ENCODE results near the gene SOX14. TPM values are rescaled to one million over a fixed set of nuclear protein-coding genes. Genes with fewer than 3 reads are reported as not detected.

Gene SOX14
- total and polyA plus RNA-seq, 2 experiments from 2014 or later: not detected

DNA sequence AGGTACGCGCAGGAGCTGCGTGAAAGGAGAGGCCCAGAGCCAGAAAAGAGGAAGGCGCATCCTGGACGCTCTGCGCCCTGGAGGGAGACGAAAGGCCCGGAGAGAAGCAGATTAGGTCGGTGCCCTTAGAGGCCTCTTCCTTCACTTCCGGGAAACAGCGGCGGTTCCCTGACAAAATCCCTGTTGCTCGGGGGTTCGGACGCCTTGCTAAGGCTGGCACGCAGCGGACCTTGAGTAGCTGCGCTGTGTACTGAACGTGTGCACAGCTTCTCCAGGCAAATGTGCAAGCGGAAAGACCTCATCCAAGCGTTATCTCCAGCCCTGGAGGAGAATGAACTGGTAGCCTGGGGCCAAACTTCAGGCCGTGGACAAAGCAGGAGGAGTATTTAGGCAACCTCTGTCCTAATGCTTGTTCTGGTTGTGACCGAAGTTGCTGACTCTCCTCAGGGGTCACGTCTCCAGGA, 3.0 kb upstream of the SOX14 start:
- H3K4me3 ChIP-seq: no peak overlapping the region
- H3K9ac ChIP-seq: no peak overlapping the region
- no peak for DNase-seq
- no peaks in the 10 kb centered on the region for H3F3A ChIP-seq (ENCODE audit: insufficient read depth)
- in situ Hi-C loops (cut with MboI): no loop called here
- TF ChIP-seq EZH2phosphoT487 (IDR thresholded peaks at IDR 0.05; ENCODE audit: insufficient read depth, low read depth) (no peak), EZH2 (IDR thresholded peaks at IDR 0.05; ENCODE audit: insufficient read depth, poor library complexity, severe bottlenecking) (no peak)
- H3K79me2 ChIP-seq (ENCODE audit: insufficient read depth): no peaks in the 10 kb centered on the region
- no peak overlapping the region for H2AFZ ChIP-seq
- H3K36me3 ChIP-seq (ENCODE audit: low read depth): no peaks in the 10 kb centered on the region
- peaks cover 55% of the 10 kb centered on the region for H3K27me3 ChIP-seq (replicated peaks; ENCODE audit: insufficient read depth)
- H3K9me3 ChIP-seq (ENCODE audit: low read depth): no peaks in the 10 kb centered on the region
- WGBS, 2 experiments (ENCODE audit: low coverage in 1 of 2, low lambda C conversion rate in 2 of 2, missing lambda C conversion rate in 2 of 2): 2 to 4% methylated on average over 23 to 24 of the region's 24 CpGs
- no peak overlapping the region for H3K4me2 ChIP-seq (ENCODE audit: unreplicated experiment)
- H4K20me1 ChIP-seq (ENCODE audit: insufficient read depth): no peaks in the 10 kb centered on the region
- no peaks in the 10 kb centered on the region for H3K4me1 ChIP-seq (ENCODE audit: insufficient read depth)
- H3K27ac ChIP-seq: no peak overlapping the region
- no peaks in the 10 kb centered on the region for H3K9me2 ChIP-seq (ENCODE audit: insufficient read depth)

DNA sequence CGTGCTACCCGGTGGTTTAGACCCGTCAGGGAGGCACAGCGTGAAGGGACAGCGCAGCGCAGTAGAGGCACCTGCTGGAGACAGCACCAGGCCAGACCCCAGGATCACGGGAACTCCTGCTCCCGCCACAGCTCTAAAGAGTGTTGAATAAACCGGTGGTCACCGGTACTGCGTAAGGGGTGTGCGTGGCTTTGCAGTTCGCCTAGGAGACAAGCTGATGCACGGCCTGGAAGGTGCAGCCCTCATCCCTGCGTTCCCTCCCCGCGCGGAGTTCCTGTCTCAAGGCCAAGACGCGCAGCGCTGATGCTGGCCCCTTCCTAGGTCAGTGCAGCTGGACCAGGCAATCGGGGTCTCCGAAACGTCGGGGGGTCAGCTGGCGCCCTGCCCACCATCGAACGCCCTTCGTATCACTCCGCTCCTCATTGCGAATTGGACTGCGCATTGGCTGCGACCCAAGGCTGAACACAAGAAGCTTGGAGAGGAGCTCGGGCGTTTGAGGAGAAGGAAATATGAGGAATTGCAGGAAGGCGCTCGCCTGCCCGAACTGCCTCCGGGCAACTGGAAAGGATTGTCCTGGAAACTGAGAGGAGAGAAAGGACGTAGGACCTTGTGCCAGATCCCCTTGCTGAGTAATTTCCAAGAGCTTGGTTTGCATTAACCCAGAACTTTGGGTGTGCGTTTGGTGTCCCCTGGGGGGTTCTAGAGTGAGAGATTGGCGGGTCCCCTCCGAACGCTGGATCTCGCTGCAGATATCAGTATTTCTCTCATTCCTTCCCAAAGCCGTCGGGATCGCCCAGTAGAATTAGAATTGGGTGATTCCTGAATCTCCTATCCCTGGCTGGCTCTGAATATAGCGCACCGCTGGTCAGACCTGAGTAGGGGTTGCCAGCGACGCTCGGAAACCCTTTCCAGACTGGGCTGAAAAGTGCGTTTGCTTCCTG, 2.3 kb upstream of the SOX14 start:
- Histone ChIP-seq H3K27me3 (replicated peaks; ENCODE audit: insufficient read depth) (peaks cover 62% of the 10 kb centered on the region), H3K27ac (no peak overlapping the region), H3K4me1 (ENCODE audit: insufficient read depth) (no peaks in the 10 kb centered on the region), H3F3A (ENCODE audit: insufficient read depth) (no peaks in the 10 kb centered on the region), H4K20me1 (ENCODE audit: insufficient read depth) (no peaks in the 10 kb centered on the region), H3K36me3 (ENCODE audit: low read depth) (no peaks in the 10 kb centered on the region), H3K9me3 (ENCODE audit: low read depth) (no peaks in the 10 kb centered on the region), H2AFZ (no peak overlapping the region), H3K9me2 (ENCODE audit: insufficient read depth) (no peaks in the 10 kb centered on the region), H3K79me2 (ENCODE audit: insufficient read depth) (no peaks in the 10 kb centered on the region), H3K9ac (no peak overlapping the region), H3K4me2 (ENCODE audit: unreplicated experiment) (no peak overlapping the region), H3K4me3 (no peak overlapping the region)
- WGBS, 2 experiments (ENCODE audit: low coverage in 1 of 2, low lambda C conversion rate in 2 of 2, missing lambda C conversion rate in 2 of 2): 4 to 5% methylated on average over 53 to 54 of the region's 54 CpGs
- in situ Hi-C loops (cut with MboI): no loop called here
- TF ChIP-seq EZH2phosphoT487 (IDR thresholded peaks at IDR 0.05; ENCODE audit: insufficient read depth, low read depth) (no peak), EZH2 (IDR thresholded peaks at IDR 0.05; ENCODE audit: insufficient read depth, poor library complexity, severe bottlenecking) (no peak)
- DNase-seq: no peak

GRCh38 chr3:137762674-137763593, 1.2 kb upstream of the SOX14 start:
- no peak for DNase-seq
- Histone ChIP-seq H3K4me2 (ENCODE audit: unreplicated experiment) (no peak overlapping the region), H3K36me3 (ENCODE audit: low read depth) (no peaks in the 10 kb centered on the region), H3K79me2 (ENCODE audit: insufficient read depth) (no peaks in the 10 kb centered on the region), H3K4me1 (ENCODE audit: insufficient read depth) (no peaks in the 10 kb centered on the region), H3K4me3 (no peak overlapping the region), H3K9me2 (ENCODE audit: insufficient read depth) (no peaks in the 10 kb centered on the region), H4K20me1 (ENCODE audit: insufficient read depth) (no peaks in the 10 kb centered on the region), H3K9me3 (ENCODE audit: low read depth) (no peaks in the 10 kb centered on the region), H3K9ac (no peak overlapping the region), H3K27ac (no peak overlapping the region), H2AFZ (no peak overlapping the region), H3K27me3 (replicated peaks; ENCODE audit: insufficient read depth) (peaks cover 73% of the 10 kb centered on the region), H3F3A (ENCODE audit: insufficient read depth) (no peaks in the 10 kb centered on the region)
- in situ Hi-C loops (cut with MboI): no loop called here
- TF ChIP-seq EZH2phosphoT487 (IDR thresholded peaks at IDR 0.05; ENCODE audit: insufficient read depth, low read depth): no peak
- 2 to 6% methylated on average over 34 of the region's 34 CpGs for WGBS, 2 experiments (ENCODE audit: low coverage in 1 of 2, low lambda C conversion rate in 2 of 2, missing lambda C conversion rate in 2 of 2)

DNA sequence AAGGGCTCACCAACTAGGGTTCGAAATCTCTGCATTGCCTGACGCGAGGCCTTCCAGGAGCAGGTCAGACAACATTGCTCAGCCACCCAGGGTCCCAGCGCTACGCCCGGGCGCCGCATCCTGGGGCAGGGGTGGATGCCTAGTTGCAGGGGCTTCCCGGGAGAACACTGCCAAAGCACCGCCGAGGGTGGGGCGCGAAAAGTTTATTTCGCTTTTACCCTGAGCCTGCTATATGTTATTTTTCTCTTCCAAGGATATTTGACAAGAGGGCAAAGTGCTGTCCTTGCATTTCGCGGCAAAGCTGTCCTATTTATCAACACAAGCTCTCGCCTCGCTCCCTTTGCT, 549 bp upstream of the SOX14 start:
- no peaks in the 10 kb centered on the region for H3K4me1 ChIP-seq (ENCODE audit: insufficient read depth)
- peaks cover 79% of the 10 kb centered on the region for H3K27me3 ChIP-seq (replicated peaks; ENCODE audit: insufficient read depth)
- 1% methylated on average over 18 of the region's 18 CpGs for WGBS, 2 experiments (ENCODE audit: low coverage in 1 of 2, low lambda C conversion rate in 2 of 2, missing lambda C conversion rate in 2 of 2)
- no peaks in the 10 kb centered on the region for H3F3A ChIP-seq (ENCODE audit: insufficient read depth)
- no peak overlapping the region for H2AFZ ChIP-seq
- TF ChIP-seq EZH2phosphoT487 (IDR thresholded peaks at IDR 0.05; ENCODE audit: insufficient read depth, low read depth) (no peak), EZH2 (IDR thresholded peaks at IDR 0.05; ENCODE audit: insufficient read depth, poor library complexity, severe bottlenecking) (no peak)
- DNase-seq: peak; percentile 10
- no peaks in the 10 kb centered on the region for H3K9me2 ChIP-seq (ENCODE audit: insufficient read depth)
- no peak overlapping the region for H3K27ac ChIP-seq
- no peaks in the 10 kb centered on the region for H4K20me1 ChIP-seq (ENCODE audit: insufficient read depth)
- in situ Hi-C loops (cut with MboI): no loop called here
- no peak overlapping the region for H3K4me3 ChIP-seq
- H3K9ac ChIP-seq: no peak overlapping the region
- H3K36me3 ChIP-seq (ENCODE audit: low read depth): no peaks in the 10 kb centered on the region
- no peak overlapping the region for H3K4me2 ChIP-seq (ENCODE audit: unreplicated experiment)
- H3K79me2 ChIP-seq (ENCODE audit: insufficient read depth): no peaks in the 10 kb centered on the region
- no peaks in the 10 kb centered on the region for H3K9me3 ChIP-seq (ENCODE audit: low read depth)

Measured in GM23248 (cell line).